Measurements from ENCODE around the gene DAZAP2.
"Not testable (repeated sequence)": the region's sequence is repeated elsewhere in the genome, so short reads cannot be mapped to it uniquely, and the experiment has no call there.

The DAZAP2 gene

DNA sequence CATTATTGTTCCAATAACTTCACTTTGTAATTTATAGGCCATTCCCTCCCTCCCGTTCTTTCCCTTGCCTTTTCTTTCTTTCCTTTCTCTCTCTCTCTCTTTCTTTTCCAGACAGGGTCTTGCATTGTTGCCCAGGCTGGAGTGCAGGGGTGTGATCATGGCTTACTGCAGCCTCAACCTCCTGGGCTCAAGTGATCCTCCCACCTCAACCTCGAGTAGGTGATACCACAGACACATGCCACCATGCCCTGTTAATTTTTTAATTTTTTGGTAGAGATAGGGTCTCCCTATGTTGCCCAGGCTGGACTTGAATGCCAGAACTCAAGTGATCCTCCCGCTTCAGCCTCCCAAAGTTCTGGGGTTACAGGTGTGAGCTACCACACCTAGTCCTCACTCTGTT lies 14.0 kb upstream of the DAZAP2 start:
- Histone ChIP-seq H3K27ac (ENCODE audit: low read length) (no peak overlapping the region), H3K36me3 (replicated peaks; ENCODE audit: insufficient read depth, low read length) (no peaks in the 10 kb centered on the region), H3K4me2 (ENCODE audit: low read depth, low read length) (no peak overlapping the region), H3K4me3 (ENCODE audit: low read length) (no peak overlapping the region), H4K20me1 (ENCODE audit: insufficient read depth, low read length) (no peaks in the 10 kb centered on the region), H3K79me2 (ENCODE audit: low read length) (no peaks in the 10 kb centered on the region), H3K9me2 (replicated peaks; ENCODE audit: insufficient read depth, low read length) (no peaks in the 10 kb centered on the region), H3K9me3 (replicated peaks; ENCODE audit: insufficient read depth, low read length) (no peaks in the 10 kb centered on the region), H3K27me3 (replicated peaks; ENCODE audit: insufficient read depth, low read length) (no peaks in the 10 kb centered on the region), H2AFZ (ENCODE audit: low read length) (no peak overlapping the region), H3F3A (ENCODE audit: insufficient read depth, low read length) (no peaks in the 10 kb centered on the region), H3K9ac (ENCODE audit: low read length) (no peak overlapping the region), H3K4me1 (ENCODE audit: low read length) (no peaks in the 10 kb centered on the region)
- no peak for TF ChIP-seq EZH2 (optimal IDR thresholded peaks at IDR 0.05; ENCODE audit: low read depth, low read length)
- no peak for TF ChIP-seq EZH2phosphoT487 (IDR thresholded peaks at IDR 0.05; ENCODE audit: low read length)
- TF ChIP-seq, protein P1, sequence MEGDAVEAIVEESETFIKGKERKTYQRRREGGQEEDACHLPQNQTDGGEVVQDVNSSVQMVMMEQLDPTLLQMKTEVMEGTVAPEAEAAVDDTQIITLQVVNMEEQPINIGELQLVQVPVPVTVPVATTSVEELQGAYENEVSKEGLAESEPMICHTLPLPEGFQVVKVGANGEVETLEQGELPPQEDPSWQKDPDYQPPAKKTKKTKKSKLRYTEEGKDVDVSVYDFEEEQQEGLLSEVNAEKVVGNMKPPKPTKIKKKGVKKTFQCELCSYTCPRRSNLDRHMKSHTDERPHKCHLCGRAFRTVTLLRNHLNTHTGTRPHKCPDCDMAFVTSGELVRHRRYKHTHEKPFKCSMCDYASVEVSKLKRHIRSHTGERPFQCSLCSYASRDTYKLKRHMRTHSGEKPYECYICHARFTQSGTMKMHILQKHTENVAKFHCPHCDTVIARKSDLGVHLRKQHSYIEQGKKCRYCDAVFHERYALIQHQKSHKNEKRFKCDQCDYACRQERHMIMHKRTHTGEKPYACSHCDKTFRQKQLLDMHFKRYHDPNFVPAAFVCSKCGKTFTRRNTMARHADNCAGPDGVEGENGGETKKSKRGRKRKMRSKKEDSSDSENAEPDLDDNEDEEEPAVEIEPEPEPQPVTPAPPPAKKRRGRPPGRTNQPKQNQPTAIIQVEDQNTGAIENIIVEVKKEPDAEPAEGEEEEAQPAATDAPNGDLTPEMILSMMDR (IDR thresholded peaks at IDR 0.05; ENCODE audit: low read length), result no peak
- no peak for DNase-seq

DNA sequence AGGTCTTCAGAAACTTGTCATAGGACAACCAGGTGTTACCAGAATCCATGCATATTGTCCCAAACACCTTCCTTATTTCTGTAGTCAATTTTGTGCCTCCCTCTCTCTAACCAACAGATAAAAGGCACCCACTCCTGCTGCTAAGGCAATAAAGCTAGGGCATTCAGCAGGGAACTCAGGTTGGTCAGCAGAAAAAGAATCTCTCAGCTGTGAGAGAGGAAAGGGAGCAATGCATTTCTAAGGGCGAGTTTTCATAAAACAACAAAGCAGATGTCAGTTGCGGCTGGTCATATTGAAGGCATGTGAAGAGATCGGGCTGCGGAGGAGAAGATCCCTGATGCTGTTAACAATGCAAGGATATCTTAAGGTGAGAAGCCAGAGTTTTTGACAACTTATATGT lies 13.4 kb upstream of the DAZAP2 start:
- DNase-seq, result no peak
- no peaks in the 10 kb centered on the region for H4K20me1 ChIP-seq (ENCODE audit: insufficient read depth, low read length)
- H3K27ac ChIP-seq (ENCODE audit: low read length), result no peak overlapping the region
- no peak overlapping the region for H3K4me3 ChIP-seq (ENCODE audit: low read length)
- H3K4me1 ChIP-seq (ENCODE audit: low read length), result no peaks in the 10 kb centered on the region
- H3K36me3 ChIP-seq (replicated peaks; ENCODE audit: insufficient read depth, low read length), result no peaks in the 10 kb centered on the region
- no peak overlapping the region for H2AFZ ChIP-seq (ENCODE audit: low read length)
- no peak overlapping the region for H3K4me2 ChIP-seq (ENCODE audit: low read depth, low read length)
- no peaks in the 10 kb centered on the region for H3K27me3 ChIP-seq (replicated peaks; ENCODE audit: insufficient read depth, low read length)
- no peaks in the 10 kb centered on the region for H3K79me2 ChIP-seq (ENCODE audit: low read length)
- H3K9me2 ChIP-seq (replicated peaks; ENCODE audit: insufficient read depth, low read length), result no peaks in the 10 kb centered on the region
- H3K9me3 ChIP-seq (replicated peaks; ENCODE audit: insufficient read depth, low read length), result no peaks in the 10 kb centered on the region
- no peaks in the 10 kb centered on the region for H3F3A ChIP-seq (ENCODE audit: insufficient read depth, low read length)
- TF ChIP-seq EZH2 (optimal IDR thresholded peaks at IDR 0.05; ENCODE audit: low read depth, low read length) (no peak), EZH2phosphoT487 (IDR thresholded peaks at IDR 0.05; ENCODE audit: low read length) (no peak)
- TF ChIP-seq, protein P1 (IDR thresholded peaks at IDR 0.05; ENCODE audit: low read length), result no peak
- H3K9ac ChIP-seq (ENCODE audit: low read length), result no peak overlapping the region

DNA sequence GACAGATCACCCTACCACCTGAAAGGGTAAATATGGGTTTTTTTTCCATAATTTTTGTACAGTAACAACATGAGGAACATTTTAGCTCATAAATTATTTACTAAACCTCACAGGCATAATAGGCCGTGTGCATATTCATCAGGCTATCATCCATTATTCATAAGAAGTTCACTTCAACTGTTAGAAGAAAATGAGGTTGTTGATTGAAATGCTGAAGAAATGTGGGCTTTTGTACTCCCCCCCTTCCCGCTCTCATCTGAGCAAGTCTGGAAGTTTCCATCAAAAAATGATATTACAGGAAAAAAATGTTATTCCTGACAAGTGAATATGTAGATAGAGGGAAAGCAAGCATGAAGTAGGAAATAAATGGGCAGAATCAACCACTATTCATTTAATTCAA lies 12.9 kb upstream of the DAZAP2 start:
- TF ChIP-seq EZH2phosphoT487 (IDR thresholded peaks at IDR 0.05; ENCODE audit: low read length) (no peak), EZH2 (optimal IDR thresholded peaks at IDR 0.05; ENCODE audit: low read depth, low read length) (no peak)
- TF ChIP-seq, protein P1 (IDR thresholded peaks at IDR 0.05; ENCODE audit: low read length), result no peak
- no peaks in the 10 kb centered on the region for H3K9me2 ChIP-seq (replicated peaks; ENCODE audit: insufficient read depth, low read length)

DNA sequence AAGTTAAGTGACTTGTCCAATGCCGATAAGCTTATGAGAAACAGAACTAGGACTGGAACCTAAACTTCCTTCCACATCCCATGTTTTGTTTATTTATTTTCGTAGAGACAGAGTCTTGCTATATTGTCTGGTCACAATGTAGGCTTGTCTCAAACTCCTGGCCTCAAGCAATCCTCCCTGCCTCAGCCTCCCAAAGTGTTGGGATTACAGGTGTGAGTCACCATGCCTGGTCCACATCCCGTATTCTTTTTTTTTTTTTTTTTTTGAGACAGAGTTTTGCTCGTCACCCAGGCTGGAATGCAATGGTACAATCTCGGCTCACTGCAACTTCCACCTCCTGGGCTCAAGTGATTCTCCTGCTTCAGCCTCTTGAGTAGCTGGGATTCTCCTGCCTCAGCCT lies 11.5 kb upstream of the DAZAP2 start:
- H3K9me3 ChIP-seq (replicated peaks; ENCODE audit: insufficient read depth, low read length); H3K27ac ChIP-seq (ENCODE audit: low read length); DNase-seq; H3K27me3 ChIP-seq (replicated peaks; ENCODE audit: insufficient read depth, low read length); H3K4me3 ChIP-seq (ENCODE audit: low read length); H3K79me2 ChIP-seq (ENCODE audit: low read length); H3K4me1 ChIP-seq (ENCODE audit: low read length); H4K20me1 ChIP-seq (ENCODE audit: insufficient read depth, low read length); H3K9ac ChIP-seq (ENCODE audit: low read length); H3K9me2 ChIP-seq (replicated peaks; ENCODE audit: insufficient read depth, low read length); H2AFZ ChIP-seq (ENCODE audit: low read length); H3K4me2 ChIP-seq (ENCODE audit: low read depth, low read length); H3K36me3 ChIP-seq (replicated peaks; ENCODE audit: insufficient read depth, low read length); H3F3A ChIP-seq (ENCODE audit: insufficient read depth, low read length): not testable (repeated sequence)

More for the DNA sequence above, 12.9 kb upstream of the DAZAP2 start:
- no peak for DNase-seq
- H3K4me1 ChIP-seq (ENCODE audit: low read length), result no peaks in the 10 kb centered on the region
- no peak overlapping the region for H3K4me3 ChIP-seq (ENCODE audit: low read length)
- H4K20me1 ChIP-seq (ENCODE audit: insufficient read depth, low read length), result no peaks in the 10 kb centered on the region
- H3K36me3 ChIP-seq (replicated peaks; ENCODE audit: insufficient read depth, low read length), result no peaks in the 10 kb centered on the region
- H3K9ac ChIP-seq (ENCODE audit: low read length), result no peak overlapping the region
- no peaks in the 10 kb centered on the region for H3K79me2 ChIP-seq (ENCODE audit: low read length)
- no peak overlapping the region for H2AFZ ChIP-seq (ENCODE audit: low read length)
- H3K4me2 ChIP-seq (ENCODE audit: low read depth, low read length), result no peak overlapping the region
- no peaks in the 10 kb centered on the region for H3K27me3 ChIP-seq (replicated peaks; ENCODE audit: insufficient read depth, low read length)
- H3K27ac ChIP-seq (ENCODE audit: low read length), result no peak overlapping the region
- no peaks in the 10 kb centered on the region for H3F3A ChIP-seq (ENCODE audit: insufficient read depth, low read length)
- no peaks in the 10 kb centered on the region for H3K9me3 ChIP-seq (replicated peaks; ENCODE audit: insufficient read depth, low read length)
